Measurements from ENCODE around the gene TMEM74B. TPM values are rescaled to one million over a fixed set of nuclear protein-coding genes. Genes with fewer than 3 reads are reported as not detected.

The TMEM74B gene
- total RNA-seq, 2 experiments from 2014 or later = 3.5 to 4.0 TPM

DNA sequence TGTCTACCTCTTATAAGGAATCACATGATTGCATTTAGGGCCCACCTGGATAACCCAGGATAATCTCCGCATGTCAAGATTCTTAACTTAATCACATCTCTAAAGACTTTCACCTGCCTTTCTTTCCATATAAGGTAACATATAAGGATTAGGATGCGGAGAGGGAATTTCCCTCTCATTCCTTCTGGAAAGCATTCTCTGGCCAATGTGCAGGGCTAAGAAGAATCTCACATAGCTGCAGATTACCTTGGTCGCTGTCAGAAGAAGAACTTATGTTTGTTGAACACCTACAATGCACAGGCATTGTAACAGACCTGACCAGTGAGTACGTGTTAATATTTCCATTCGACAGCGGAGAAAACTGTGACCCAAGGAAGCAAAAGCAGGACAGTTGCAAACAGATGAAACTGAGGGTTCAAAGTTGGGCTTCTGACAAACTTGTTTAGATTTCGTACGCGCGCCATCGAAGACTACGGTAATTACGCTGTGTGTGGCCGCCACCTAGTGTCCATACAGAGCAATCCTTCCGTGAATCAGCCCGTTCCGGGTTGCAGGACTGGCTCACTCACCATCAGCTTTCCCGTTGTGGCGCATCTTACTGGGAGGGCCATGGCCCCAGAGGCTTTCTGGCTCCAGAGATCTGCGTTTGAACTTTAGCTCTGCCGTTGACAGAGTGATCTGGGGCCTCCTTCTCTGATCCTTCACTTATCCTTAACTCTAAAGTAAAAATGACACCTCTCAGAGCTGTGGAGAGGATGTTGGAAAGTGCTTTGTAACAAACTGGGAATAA, 28.0 kb upstream of the TMEM74B start:
- H3K4me3 Mint-ChIP-seq = peak overlapping the region; percentile 17

DNA sequence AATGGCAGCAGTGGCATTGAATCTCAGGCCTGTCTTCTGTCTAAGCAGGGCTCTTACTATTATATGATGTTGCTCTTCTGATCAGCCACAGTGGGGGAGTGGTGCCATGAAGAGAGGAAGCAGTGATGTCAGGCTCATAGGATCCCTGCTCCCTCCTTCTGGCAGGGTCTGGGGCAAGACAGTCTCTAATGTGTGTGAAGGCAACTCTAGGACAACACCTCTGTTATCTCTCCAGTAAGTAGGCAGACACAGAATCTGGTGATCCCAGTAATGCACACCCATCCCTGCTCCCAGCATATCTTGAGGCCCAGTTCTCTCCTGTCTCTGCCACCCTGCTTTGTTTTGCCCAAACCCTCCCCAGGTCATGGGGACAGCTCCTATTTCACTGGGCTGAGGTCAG, 27.2 kb upstream of the TMEM74B start:
- no peak overlapping the region for H3K4me3 Mint-ChIP-seq
- DNase-seq (no peak), ATAC-seq (ENCODE audit: low read depth) (no peak)
- no peaks in the 10 kb centered on the region for H3K9me3 Mint-ChIP-seq
- H3K4me1 Mint-ChIP-seq = peaks cover 26% of the 10 kb centered on the region
- no peak overlapping the region for H3K27ac Mint-ChIP-seq
- peaks cover 11% of the 10 kb centered on the region for H3K27me3 Mint-ChIP-seq
- no peaks in the 10 kb centered on the region for H3K36me3 Mint-ChIP-seq
- POLR2A ChIA-PET = no interaction called here

More for the DNA sequence above, 28.0 kb upstream of the TMEM74B start:
- DNase-seq (peak; percentile 71), ATAC-seq (ENCODE audit: low read depth) (peak; percentile 87)
- Mint-ChIP-seq H3K9me3 (no peaks in the 10 kb centered on the region), H3K36me3 (no peaks in the 10 kb centered on the region), H3K4me1 (peaks cover 26% of the 10 kb centered on the region), H3K27ac (no peak overlapping the region), H3K27me3 (peaks cover 11% of the 10 kb centered on the region)
- POLR2A ChIA-PET = interaction anchor here (0.8 kb wide), 3 partner anchors 53 to 245 kb away, joined by 3 to 4 read pairs (median 3); partner anchors contain the start of gene SNPH

DNA sequence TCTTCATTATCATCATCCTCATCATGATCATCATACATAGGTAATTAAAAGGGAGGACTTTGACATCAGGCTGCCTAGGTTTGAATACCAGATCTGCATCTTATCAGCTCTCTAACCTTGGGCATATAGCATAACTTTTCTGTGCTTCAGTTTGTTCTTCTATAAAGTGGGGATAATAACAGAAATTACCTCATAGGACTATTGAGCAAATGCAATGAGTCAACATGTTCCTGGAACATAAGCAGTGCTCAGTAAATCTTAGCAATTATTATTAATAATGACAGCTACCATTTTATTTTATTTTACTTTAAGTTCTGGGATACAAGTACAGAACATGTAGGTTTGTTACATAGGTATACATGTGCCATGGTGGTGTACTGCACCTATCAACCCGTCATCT, 25.7 kb upstream of the TMEM74B start:
- DNase-seq (no peak), ATAC-seq (ENCODE audit: low read depth) (no peak)
- peaks cover 17% of the 10 kb centered on the region for H3K4me1 Mint-ChIP-seq
- H3K27ac Mint-ChIP-seq = no peak overlapping the region
- H3K9me3 Mint-ChIP-seq = no peaks in the 10 kb centered on the region
- H3K36me3 Mint-ChIP-seq = no peaks in the 10 kb centered on the region
- POLR2A ChIA-PET = no interaction called here
- H3K27me3 Mint-ChIP-seq = peaks cover 11% of the 10 kb centered on the region
- H3K4me3 Mint-ChIP-seq = no peak overlapping the region

DNA sequence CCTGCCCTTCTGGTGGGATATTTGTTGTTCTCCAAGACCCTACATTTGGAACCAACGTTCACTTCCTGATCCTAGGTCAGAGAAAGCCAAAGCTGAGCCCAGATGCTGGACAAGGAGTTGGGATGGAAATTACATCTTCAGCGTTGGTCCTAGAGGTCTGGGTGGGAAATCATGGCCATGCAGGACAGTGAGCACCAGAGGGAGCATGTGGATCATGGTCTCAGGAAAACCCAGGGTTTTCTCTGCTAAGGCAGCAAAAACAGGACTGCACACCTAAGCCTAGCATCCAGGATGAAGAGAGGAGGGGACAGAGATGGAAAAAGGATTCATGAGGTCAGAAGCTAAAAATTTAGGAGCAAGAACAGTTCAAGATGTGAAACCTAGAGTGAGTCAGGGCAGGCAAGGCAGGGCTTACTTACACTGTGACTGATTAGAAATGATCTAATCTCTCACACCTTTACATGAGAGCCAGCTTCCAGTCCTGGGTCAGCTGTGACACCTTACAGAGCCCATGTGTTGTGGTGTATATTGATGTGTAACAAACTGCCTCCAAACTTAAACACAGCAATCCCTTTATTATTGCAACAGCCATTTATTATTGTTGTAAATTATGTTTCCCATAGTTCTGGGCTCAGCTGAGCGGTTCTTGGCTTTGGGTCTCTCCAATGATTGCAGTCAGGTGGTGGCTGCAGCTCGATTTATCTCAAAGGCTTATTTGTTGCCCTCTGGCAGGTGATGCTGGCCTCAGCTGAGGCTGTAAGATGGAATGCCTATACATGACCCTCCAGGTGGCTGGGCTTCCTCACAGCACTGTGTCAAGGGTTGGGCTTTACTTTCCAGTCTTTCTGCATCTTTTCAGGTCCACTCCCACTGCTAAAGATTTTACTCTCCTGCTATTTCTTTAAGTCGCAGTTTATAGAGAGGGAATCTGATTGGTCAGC, 24.9 kb upstream of the TMEM74B start:
- no peak for ATAC-seq (ENCODE audit: low read depth)
- H3K27me3 Mint-ChIP-seq = peaks cover 11% of the 10 kb centered on the region
- H3K4me1 Mint-ChIP-seq = peaks cover 9% of the 10 kb centered on the region
- no peak overlapping the region for H3K4me3 Mint-ChIP-seq
- no peak for DNase-seq
- no peaks in the 10 kb centered on the region for H3K36me3 Mint-ChIP-seq
- POLR2A ChIA-PET = no interaction called here
- no peaks in the 10 kb centered on the region for H3K9me3 Mint-ChIP-seq
- no peak overlapping the region for H3K27ac Mint-ChIP-seq

DNA sequence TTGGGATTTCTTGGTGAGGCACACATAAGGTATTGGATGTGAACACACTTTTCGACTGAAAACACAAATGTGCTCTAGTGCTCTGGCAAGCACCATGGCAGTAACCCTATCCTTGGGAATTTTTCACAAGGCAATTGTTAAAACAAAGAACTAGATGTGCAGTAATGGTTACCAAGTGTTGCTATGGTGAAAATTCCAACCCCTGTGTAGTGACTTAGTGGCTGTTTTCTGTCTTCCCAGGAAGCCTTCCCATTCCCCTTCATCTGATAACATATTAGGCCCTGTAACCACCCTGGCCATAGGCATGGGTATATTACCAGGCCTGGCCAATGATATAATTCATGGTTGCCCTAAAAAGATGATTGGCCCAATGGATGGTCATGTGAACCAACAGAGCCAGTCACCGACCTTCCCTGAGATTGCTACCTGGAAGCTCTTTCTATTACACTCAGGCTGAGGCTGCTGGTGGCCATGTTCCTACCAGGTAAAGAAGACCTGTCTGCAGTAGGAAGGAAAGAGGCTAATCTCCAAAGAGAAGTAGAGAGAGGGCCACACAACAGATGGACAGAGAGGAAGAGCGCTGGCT, 22.6 kb upstream of the TMEM74B start:
- H3K9me3 Mint-ChIP-seq = no peaks in the 10 kb centered on the region
- H3K36me3 Mint-ChIP-seq = no peaks in the 10 kb centered on the region
- no peak overlapping the region for H3K4me3 Mint-ChIP-seq
- H3K4me1 Mint-ChIP-seq = no peaks in the 10 kb centered on the region
- ATAC-seq (ENCODE audit: low read depth) (no peak), DNase-seq (no peak)
- H3K27me3 Mint-ChIP-seq = peaks cover 11% of the 10 kb centered on the region
- POLR2A ChIA-PET = no interaction called here
- no peak overlapping the region for H3K27ac Mint-ChIP-seq

DNA sequence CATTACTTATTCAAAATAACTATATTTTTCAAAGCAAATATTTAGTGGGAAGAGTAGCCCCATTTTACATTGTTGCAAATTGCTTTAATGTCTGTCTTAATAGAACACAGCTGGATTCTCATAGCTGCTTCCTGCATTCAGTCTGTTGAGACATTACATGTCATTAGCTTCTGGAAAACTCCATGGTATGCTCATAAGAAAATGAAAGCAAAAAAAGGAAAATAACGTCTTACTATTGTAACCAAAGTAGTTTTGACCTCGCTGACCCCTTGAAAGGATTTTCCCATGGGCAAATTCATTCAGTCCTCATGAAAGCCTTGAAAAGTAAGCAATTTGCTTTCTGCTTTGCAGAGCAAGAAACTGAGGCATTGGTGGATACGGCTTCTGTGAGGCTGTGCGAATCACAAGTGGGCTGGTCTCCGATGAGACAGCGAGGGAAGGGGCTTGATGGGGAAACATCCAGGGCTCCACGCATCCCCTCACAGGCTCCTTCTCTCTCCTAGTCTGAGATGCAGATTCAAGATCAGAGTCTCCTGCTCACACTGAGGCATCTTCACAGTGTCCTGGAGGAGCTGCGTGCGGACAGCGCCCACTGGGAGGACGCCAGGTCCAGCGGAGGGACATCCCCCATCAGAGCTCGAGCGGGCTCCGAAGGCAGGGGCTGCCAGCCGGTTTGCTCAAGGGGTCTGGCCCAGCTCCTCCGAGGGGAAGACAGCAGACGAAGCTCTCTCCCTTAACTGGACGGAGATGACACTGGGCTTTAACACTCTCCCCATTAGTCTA, 21.8 kb upstream of the TMEM74B start:
- DNase-seq = no peak
- Mint-ChIP-seq H3K36me3 (no peaks in the 10 kb centered on the region), H3K4me1 (no peaks in the 10 kb centered on the region), H3K27ac (no peak overlapping the region), H3K9me3 (no peaks in the 10 kb centered on the region), H3K4me3 (no peak overlapping the region), H3K27me3 (peaks cover 11% of the 10 kb centered on the region)
- no peak for ATAC-seq (ENCODE audit: low read depth)
- POLR2A ChIA-PET = no interaction called here

DNA sequence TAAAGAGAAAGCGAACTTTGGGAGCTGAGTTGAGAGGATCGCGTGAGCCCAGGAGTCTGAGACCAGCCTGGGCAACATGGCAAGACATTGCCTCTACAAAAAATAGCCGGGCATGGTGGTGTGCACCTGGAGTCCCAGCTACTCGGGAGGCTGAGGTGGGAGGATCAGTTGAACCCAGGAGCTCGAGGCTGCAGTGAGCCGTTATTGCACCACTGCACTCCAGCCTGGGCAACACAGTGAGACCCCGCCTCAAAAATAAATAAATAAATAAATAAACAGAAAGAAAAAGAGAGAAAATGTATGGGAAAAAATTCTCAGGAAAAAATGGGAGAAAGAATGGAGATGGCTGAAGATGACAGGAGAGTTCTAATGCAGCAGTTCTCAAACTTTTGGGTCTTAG, 21.0 kb upstream of the TMEM74B start:
- no peaks in the 10 kb centered on the region for H3K9me3 Mint-ChIP-seq
- peaks cover 8% of the 10 kb centered on the region for H3K27me3 Mint-ChIP-seq
- no peak for DNase-seq
- POLR2A ChIA-PET = no interaction called here
- H3K27ac Mint-ChIP-seq = no peak overlapping the region
- H3K36me3 Mint-ChIP-seq = no peaks in the 10 kb centered on the region
- ATAC-seq (ENCODE audit: low read depth) = no peak
- no peak overlapping the region for H3K4me3 Mint-ChIP-seq
- H3K4me1 Mint-ChIP-seq = no peaks in the 10 kb centered on the region

DNA sequence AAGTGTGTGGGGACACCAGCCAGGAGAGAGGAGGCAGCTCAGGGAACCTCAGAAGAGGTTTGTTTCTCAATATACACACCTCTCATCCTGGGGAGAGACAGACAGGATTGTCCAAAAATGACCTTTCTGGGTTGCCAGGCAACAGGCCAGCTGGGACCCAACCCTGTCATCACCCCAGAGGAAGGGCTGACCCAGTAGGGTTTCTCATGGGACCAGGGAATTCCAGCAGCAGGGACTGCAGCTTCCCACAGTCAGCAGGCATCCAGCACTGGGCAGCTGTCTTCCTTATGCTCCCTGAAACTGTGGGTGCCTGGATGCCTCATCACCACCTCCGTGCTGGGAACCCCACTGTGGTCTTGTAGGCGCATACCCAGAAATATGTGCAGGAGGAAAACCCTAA, 19.8 kb upstream of the TMEM74B start:
- H3K27ac Mint-ChIP-seq = no peak overlapping the region
- POLR2A ChIA-PET = no interaction called here
- no peak for ATAC-seq (ENCODE audit: low read depth)
- peaks cover 8% of the 10 kb centered on the region for H3K4me1 Mint-ChIP-seq
- H3K27me3 Mint-ChIP-seq = peaks cover 8% of the 10 kb centered on the region
- no peaks in the 10 kb centered on the region for H3K36me3 Mint-ChIP-seq
- H3K4me3 Mint-ChIP-seq = no peak overlapping the region
- DNase-seq = no peak
- H3K9me3 Mint-ChIP-seq = no peaks in the 10 kb centered on the region

DNA sequence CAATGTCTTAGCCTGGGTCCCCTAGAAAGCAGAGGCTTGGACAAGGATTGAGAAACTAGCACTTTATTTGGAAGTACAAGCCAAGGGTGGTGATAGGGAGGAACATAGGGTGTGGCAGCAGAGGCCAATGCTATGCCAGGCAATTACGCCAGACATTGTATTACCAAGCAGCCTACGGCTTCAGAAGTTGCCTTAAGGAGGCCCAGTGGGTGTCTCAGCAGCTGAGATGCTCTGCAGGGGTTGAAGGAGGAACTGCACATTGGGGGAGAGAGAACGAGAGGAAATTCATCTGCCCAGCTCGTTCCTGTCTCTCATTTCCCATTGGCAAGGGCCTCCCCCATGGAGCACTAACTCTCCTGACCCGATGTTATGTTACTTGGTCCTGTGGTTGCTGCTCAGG, 19.3 kb upstream of the TMEM74B start:
- Mint-ChIP-seq H3K4me3 (no peak overlapping the region), H3K36me3 (no peaks in the 10 kb centered on the region), H3K27me3 (peaks cover 3% of the 10 kb centered on the region), H3K27ac (no peak overlapping the region), H3K9me3 (no peaks in the 10 kb centered on the region), H3K4me1 (peaks cover 8% of the 10 kb centered on the region)
- DNase-seq (no peak), ATAC-seq (ENCODE audit: low read depth) (no peak)
- POLR2A ChIA-PET = no interaction called here

DNA sequence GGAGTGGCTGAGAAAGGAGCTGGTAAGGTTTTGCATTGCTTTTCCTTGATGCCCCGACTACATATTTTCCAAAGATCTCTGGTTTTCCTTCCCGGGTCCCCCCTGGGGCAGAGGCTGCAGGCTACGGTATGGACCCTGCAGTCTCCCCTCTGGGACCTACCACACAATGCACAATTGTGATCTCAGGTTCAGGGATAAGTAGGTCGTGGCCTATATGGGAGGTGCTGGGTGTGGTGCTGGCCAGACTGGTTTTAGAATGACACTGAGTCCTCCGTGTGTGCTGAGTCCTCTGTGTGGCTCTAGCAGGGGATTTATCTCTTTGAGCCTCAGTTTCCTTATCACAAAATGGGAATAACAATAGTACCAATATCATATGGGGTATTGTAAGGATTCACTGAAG, 18.8 kb upstream of the TMEM74B start:
- no peaks in the 10 kb centered on the region for H3K9me3 Mint-ChIP-seq
- no peaks in the 10 kb centered on the region for H3K36me3 Mint-ChIP-seq
- peaks cover 8% of the 10 kb centered on the region for H3K4me1 Mint-ChIP-seq
- ATAC-seq (ENCODE audit: low read depth) (no peak), DNase-seq (no peak)
- no peaks in the 10 kb centered on the region for H3K27me3 Mint-ChIP-seq
- POLR2A ChIA-PET = interaction anchor here (0.6 kb wide), 1 partner anchor 230 kb away, joined by 3 read pairs; no protein-coding TSS in a partner anchor
- H3K4me3 Mint-ChIP-seq = no peak overlapping the region
- no peak overlapping the region for H3K27ac Mint-ChIP-seq

DNA sequence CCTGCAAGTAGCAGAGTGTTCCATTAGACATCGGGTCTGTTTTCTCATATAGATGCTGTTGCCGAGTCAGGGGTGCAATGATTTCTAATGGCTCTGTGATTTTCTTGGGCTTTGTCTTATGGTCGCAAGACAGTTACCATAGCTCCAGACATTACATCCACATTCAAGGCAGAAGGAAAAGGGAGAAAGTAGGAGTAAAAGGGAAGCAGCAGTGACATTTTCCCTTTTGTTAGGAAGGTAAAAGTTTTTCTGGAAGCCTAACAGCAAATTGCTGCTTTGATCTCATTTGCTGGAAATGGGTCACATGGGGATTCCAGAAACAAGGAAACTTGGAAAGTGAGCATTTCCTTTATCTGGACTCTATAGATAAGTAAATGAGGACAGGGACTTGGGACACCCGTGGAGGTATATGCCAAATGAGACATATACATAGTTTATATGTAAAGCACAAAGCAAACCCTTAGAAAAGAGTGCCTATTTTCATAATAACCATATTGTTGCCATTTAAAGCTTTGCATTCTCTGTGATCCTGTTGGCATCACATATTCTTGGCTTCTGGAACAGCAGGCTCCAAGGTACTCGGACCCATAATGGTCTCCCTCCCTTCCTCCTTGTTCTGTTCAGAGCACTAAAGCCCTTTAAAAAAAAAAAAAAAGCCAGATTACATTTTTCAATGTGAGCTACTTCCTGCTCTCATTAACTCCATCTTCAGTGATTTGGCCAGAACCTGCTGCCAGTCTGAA, 18.2 kb upstream of the TMEM74B start, which contains the start of gene C20orf202:
Gene C20orf202 (plus strand): TSS at position 693 of the 743 bp plus-strand sequence. CDS start 132 bp downstream, outside the sequence.
- H3K9me3 Mint-ChIP-seq = no peaks in the 10 kb centered on the region
- POLR2A ChIA-PET = interaction anchor here (0.6 kb wide), 1 partner anchor 230 kb away, joined by 3 read pairs; no protein-coding TSS in a partner anchor
- ATAC-seq (ENCODE audit: low read depth) = no peak
- peaks cover 8% of the 10 kb centered on the region for H3K4me1 Mint-ChIP-seq
- no peaks in the 10 kb centered on the region for H3K27me3 Mint-ChIP-seq
- no peak within 1 kb of the TSS for H3K27ac Mint-ChIP-seq
- no peaks in the 10 kb centered on the region for H3K36me3 Mint-ChIP-seq
- no peak within 1 kb of the TSS for H3K4me3 Mint-ChIP-seq
- no peak for DNase-seq

DNA sequence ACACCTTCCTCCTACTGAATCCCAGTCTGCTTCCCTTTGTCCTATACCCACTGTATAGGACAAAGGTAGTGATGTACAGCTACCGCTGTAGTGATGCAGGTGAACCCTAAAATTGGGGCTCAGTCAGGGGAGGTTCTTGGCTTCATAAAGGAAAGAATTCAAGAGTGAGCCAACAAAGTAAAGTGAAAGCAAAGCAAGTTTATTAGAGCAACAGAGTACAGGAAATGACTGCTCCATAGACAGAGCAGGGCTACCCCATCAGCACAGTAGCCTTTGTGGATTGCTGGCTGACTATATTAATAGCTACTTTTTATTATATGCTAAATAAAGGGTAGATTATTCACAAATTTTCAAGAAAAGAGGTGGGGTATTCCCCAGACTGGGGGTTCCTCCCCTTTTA, 15.2 kb upstream of the TMEM74B start:
- ATAC-seq (ENCODE audit: low read depth) (no peak), DNase-seq (no peak)
- no peaks in the 10 kb centered on the region for H3K36me3 Mint-ChIP-seq
- peaks cover 5% of the 10 kb centered on the region for H3K27me3 Mint-ChIP-seq
- peak overlapping the region; percentile 65 for H3K27ac Mint-ChIP-seq
- peaks cover 1% of the 10 kb centered on the region for H3K9me3 Mint-ChIP-seq
- POLR2A ChIA-PET = interaction anchor here (0.7 kb wide), 1 partner anchor 24 kb away, joined by 3 read pairs; no protein-coding TSS in a partner anchor
- H3K4me3 Mint-ChIP-seq = peak overlapping the region; percentile 20
- peaks cover 13% of the 10 kb centered on the region for H3K4me1 Mint-ChIP-seq

Measured in activated naive CD8-positive, alpha-beta T cell treated with anti-CD3 and anti-CD28 coated beads, Interleukin-2, amount 10 ng/mL, durations not matched to agents 7 days and 5 days (primary cell).